Measurements from ENCODE around the gene CYTL1. TPM values are rescaled to one million over a fixed set of nuclear protein-coding genes. Genes with fewer than 3 reads are reported as not detected.

CYTL1 gene
- total and polyA plus RNA-seq, 9 of the 15 experiments (the other 6 are each of a cell fraction or from before 2014, with no cell fraction given) = not detected

DNA sequence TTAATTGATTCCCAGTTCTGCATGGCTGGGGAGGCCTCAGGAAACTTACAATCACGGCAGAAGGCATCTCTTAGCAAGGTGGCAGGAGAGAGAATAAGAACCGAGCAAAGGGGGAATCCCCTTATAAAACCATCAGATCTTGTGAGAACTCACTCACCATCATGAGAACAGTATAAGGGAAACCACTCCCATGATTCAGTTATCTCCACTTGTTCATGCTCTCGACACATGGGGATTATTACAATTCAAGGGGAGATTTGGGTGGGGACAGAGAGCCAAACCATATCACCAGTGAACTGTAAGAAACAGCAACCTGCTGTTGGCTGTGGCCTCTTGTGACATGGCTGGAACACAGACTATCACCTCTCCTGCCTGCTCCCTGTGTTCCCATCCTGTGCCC lies 7.1 kb upstream of the CYTL1 start:
- Histone ChIP-seq H2AFZ (ENCODE audit: low read depth, low read length) (no peak overlapping the region), H4K20me1 (replicated peaks; ENCODE audit: control insufficient read depth, insufficient read depth, low read length) (no peaks in the 10 kb centered on the region), H3K9ac (ENCODE audit: insufficient read depth in 1 of 2, low read depth in 2 of 2, low read length in 2 of 2) (no peak overlapping the region), H3K4me1 (replicated peaks in 1 of 2; ENCODE audit: control insufficient read depth in 2 of 2, insufficient read depth in 2 of 2, low read length in 2 of 2) (peaks cover 0 to 3% of the 10 kb centered on the region in 2 experiments; a peak in 2 of 5 replicates), H3K4me2 (ENCODE audit: insufficient read depth, low read length) (no peak overlapping the region), H3K27me3 (ENCODE audit: control insufficient read depth in 2 of 2, insufficient read depth in 2 of 2, low read length in 2 of 2) (peaks cover 0 to 4% of the 10 kb centered on the region in 2 experiments; a peak in 2 of 5 replicates), H3K36me3 (ENCODE audit: control insufficient read depth, insufficient read depth, low read length) (no peaks in the 10 kb centered on the region), H3K79me2 (ENCODE audit: control insufficient read depth, insufficient read depth, low read length) (no peaks in the 10 kb centered on the region), H3K9me3 (replicated peaks; ENCODE audit: control insufficient read depth, insufficient read depth, low read depth, low read length) (no peaks in the 10 kb centered on the region; the same call in 1 of the 2 replicates), H3K9me1 (ENCODE audit: control insufficient read depth, insufficient read depth, low read length) (no peaks in the 10 kb centered on the region), H3K4me3 (no peak overlapping the region), H3K27ac (ENCODE audit: extremely low read depth, low read depth, low read length) (no peak overlapping the region)
- BruUV-seq (replicated peaks) = no TSS peak
- CTCF ChIA-PET (ENCODE audit: low intra/inter-chr PET ratio) = interaction anchor here (0.7 kb wide), 1 partner anchor 798 kb away, joined by 3 read pairs; no protein-coding TSS in a partner anchor
- DNase-seq (ENCODE audit: extremely low read depth in 1 of 4, low spot score in 3 of 4) (no peak), ATAC-seq (no peak), FAIRE-seq (no peak)
- intact Hi-C loops (cut with micrococcal nuclease) = no loop called here
- TF ChIP-seq SIN3B (IDR thresholded peaks at IDR 0.05; ENCODE audit: low read depth) (no peak), PCBP1 (IDR thresholded peaks at IDR 0.05; ENCODE audit: low read depth, low read length, poor library complexity, severe bottlenecking) (no peak), MEF2D (tag; conservative IDR thresholded peaks at IDR 0.05; ENCODE audit: low read depth) (no peak), KLF16 (IDR thresholded peaks at IDR 0.05) (no peak), ZNF76 (CRISPR knock-in tag; IDR thresholded peaks at IDR 0.05; ENCODE audit: borderline replicate concordance) (no peak), LEF1 (IDR thresholded peaks at IDR 0.05) (no peak), ZSCAN29 (IDR thresholded peaks at IDR 0.05) (no peak), RFX5 (IDR thresholded peaks at IDR 0.05; ENCODE audit: low read depth, low read length) (no peak), MTF1 (CRISPR knock-in tag; IDR thresholded peaks at IDR 0.05; ENCODE audit: borderline replicate concordance) (no peak)
- TF ChIP-seq, protein P1, sequence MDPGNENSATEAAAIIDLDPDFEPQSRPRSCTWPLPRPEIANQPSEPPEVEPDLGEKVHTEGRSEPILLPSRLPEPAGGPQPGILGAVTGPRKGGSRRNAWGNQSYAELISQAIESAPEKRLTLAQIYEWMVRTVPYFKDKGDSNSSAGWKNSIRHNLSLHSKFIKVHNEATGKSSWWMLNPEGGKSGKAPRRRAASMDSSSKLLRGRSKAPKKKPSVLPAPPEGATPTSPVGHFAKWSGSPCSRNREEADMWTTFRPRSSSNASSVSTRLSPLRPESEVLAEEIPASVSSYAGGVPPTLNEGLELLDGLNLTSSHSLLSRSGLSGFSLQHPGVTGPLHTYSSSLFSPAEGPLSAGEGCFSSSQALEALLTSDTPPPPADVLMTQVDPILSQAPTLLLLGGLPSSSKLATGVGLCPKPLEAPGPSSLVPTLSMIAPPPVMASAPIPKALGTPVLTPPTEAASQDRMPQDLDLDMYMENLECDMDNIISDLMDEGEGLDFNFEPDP (CRISPR knock-in tag; IDR thresholded peaks at IDR 0.05) = no peak
- in situ Hi-C loops (cut with MboI) = no loop called here
- WGBS (ENCODE audit: insufficient coverage, low coverage, missing lambda C conversion rate) = 21% methylated on average over 3 of the region's 3 CpGs
- POLR2A ChIA-PET = interaction anchor here (1.7 kb wide), 1 partner anchor 10 kb away, joined by 8 read pairs; no protein-coding TSS in a partner anchor
